Natural killer cell treated with Interleukin-12 subunit alpha and Interleukin-12 subunit beta and Interleukin-15 and Interleukin-18, amount 100 ng/mL, for 72 hours (primary cell): ENCODE data around the gene MRPS25. TPM values are rescaled to one million over a fixed set of nuclear protein-coding genes. Genes with fewer than 3 reads are reported as not detected.
A peak's percentile ranks its signal among the peaks of the same experiment; 100 is the strongest.

ENCODE experiments used
- ATAC-seq, 2 donors: fragments of 150-1000 bp; cut with Tn5 transposase in 1 of 2; sonication (Bioruptor Pico), chemical (Tn5 transposase) in 1 of 2; 2 replicates each; pipeline ENCODE4 v1.10.0; 2021
- DNase-seq: peaks from one replicate; pipeline ENCODE4 v3.0.0; 2022; ENCODE audit warnings: low spot score
- H3K27ac Mint-ChIP-seq, 2 donors: 1 replicate in 1 of 2; 2 replicates in 1 of 2; pipeline ENCODE4 v1.8.0; 2022; ENCODE audit warnings: mixed read lengths in 2 of 2, mild to moderate bottlenecking in 1 of 2, moderate library complexity in 1 of 2
- H3K27me3 Mint-ChIP-seq, 2 donors: 1 replicate in 1 of 2; 2 replicates in 1 of 2; pipeline ENCODE4 v1.8.0; 2022; ENCODE audit warnings: mixed read lengths in 2 of 2
- H3K36me3 Mint-ChIP-seq: one replicate; pipeline ENCODE4 v1.8.0; 2022; ENCODE audit warnings: mixed read lengths
- H3K4me1 Mint-ChIP-seq, 2 donors: 1 replicate in 1 of 2; 2 replicates in 1 of 2; pipeline ENCODE4 v1.8.0; 2022; ENCODE audit warnings: low read depth in 2 of 2, mixed read lengths in 2 of 2, mild to moderate bottlenecking in 1 of 2
- H3K4me3 Mint-ChIP-seq: one replicate; pipeline ENCODE4 v1.8.0; 2022; ENCODE audit warnings: mixed read lengths
- H3K9me3 Mint-ChIP-seq: 2 replicates; pipeline ENCODE4 v1.8.0; 2022; ENCODE audit warnings: mixed read lengths
- total RNA-seq, 2 donors: library from RNA; stranded (reverse); gene quantifications; one replicate each; pipeline ENCODE4 v1.2.3, GENCODE V29; 2022

MRPS25 gene
- total RNA-seq, 2 donors from 2014 or later, result 41.5 to 117 TPM

GRCh38 chr3:15049584-15049983 lies 15.5 kb downstream of the MRPS25 start:
- Mint-ChIP-seq H3K27me3 (no peaks in the 10 kb centered on the region), H3K36me3 (peaks cover 13% of the 10 kb centered on the region), H3K4me1 (peaks cover 5 to 14% of the 10 kb centered on the region in 2 donors), H3K27ac (no peak overlapping the region), H3K9me3 (no peaks in the 10 kb centered on the region), H3K4me3 (no peak overlapping the region)
- ATAC-seq, result no peak
- no peak for DNase-seq

- H3K27ac Mint-ChIP-seq, result peak overlapping the region; percentile 41 to 72
- no peaks in the 10 kb centered on the region for H3K27me3 Mint-ChIP-seq
- no peak overlapping the region for H3K4me3 Mint-ChIP-seq
- no peak for DNase-seq
- no peaks in the 10 kb centered on the region for H3K9me3 Mint-ChIP-seq
- ATAC-seq, result no peak
- H3K36me3 Mint-ChIP-seq, result peaks cover 21% of the 10 kb centered on the region
- peaks cover 0 to 7% of the 10 kb centered on the region in 2 donors for H3K4me1 Mint-ChIP-seq
These were observed 19.4 kb downstream of the MRPS25 start for GRCh38 chr3:15045667-15046066.

GRCh38 chr3:15044326-15044725 lies 20.8 kb downstream of the MRPS25 start:
- Mint-ChIP-seq H3K9me3 (no peaks in the 10 kb centered on the region), H3K4me1 (peaks cover 0 to 7% of the 10 kb centered on the region in 2 donors), H3K36me3 (peaks cover 21% of the 10 kb centered on the region), H3K27me3 (no peaks in the 10 kb centered on the region), H3K4me3 (no peak overlapping the region), H3K27ac (peak overlapping the region; percentile 18 to 72)
- DNase-seq (no peak), ATAC-seq (no peak)

- Mint-ChIP-seq H3K9me3 (no peaks in the 10 kb centered on the region), H3K36me3 (peaks cover 21% of the 10 kb centered on the region), H3K27me3 (no peaks in the 10 kb centered on the region), H3K4me3 (no peak overlapping the region), H3K27ac (no peak overlapping the region), H3K4me1 (peaks cover 0 to 7% of the 10 kb centered on the region in 2 donors)
- DNase-seq, result no peak
- no peak for ATAC-seq
These were observed 21.5 kb downstream of the MRPS25 start for GRCh38 chr3:15043408-15044171.

- Mint-ChIP-seq H3K27me3 (no peaks in the 10 kb centered on the region), H3K9me3 (no peaks in the 10 kb centered on the region), H3K36me3 (peaks cover 21% of the 10 kb centered on the region), H3K4me1 (peaks cover 0 to 7% of the 10 kb centered on the region in 2 donors), H3K4me3 (no peak overlapping the region), H3K27ac (peak overlapping the region in 1 of 2 donors; percentile 32)
- no peak for DNase-seq
- no peak for ATAC-seq
These were observed 22.2 kb downstream of the MRPS25 start for GRCh38 chr3:15042936-15043335.

- DNase-seq (no peak), ATAC-seq (no peak)
- Mint-ChIP-seq H3K4me3 (no peak overlapping the region), H3K36me3 (peaks cover 18% of the 10 kb centered on the region), H3K27me3 (no peaks in the 10 kb centered on the region), H3K27ac (peak overlapping the region in 1 of 2 donors; percentile 32), H3K4me1 (peaks cover 0 to 7% of the 10 kb centered on the region in 2 donors), H3K9me3 (no peaks in the 10 kb centered on the region)
These were observed 23.2 kb downstream of the MRPS25 start for GRCh38 chr3:15041950-15042349.

GRCh38 chr3:15040844-15041243 lies 24.3 kb downstream of the MRPS25 start:
- DNase-seq, result no peak
- no peak for ATAC-seq
- H3K4me3 Mint-ChIP-seq, result no peak overlapping the region
- H3K36me3 Mint-ChIP-seq, result peaks cover 11% of the 10 kb centered on the region
- H3K4me1 Mint-ChIP-seq, result peaks cover 0 to 7% of the 10 kb centered on the region in 2 donors
- H3K9me3 Mint-ChIP-seq, result no peaks in the 10 kb centered on the region
- H3K27me3 Mint-ChIP-seq, result no peaks in the 10 kb centered on the region
- H3K27ac Mint-ChIP-seq, result no peak overlapping the region

- H3K27me3 Mint-ChIP-seq, result no peaks in the 10 kb centered on the region
- H3K4me1 Mint-ChIP-seq, result peaks cover 0 to 3% of the 10 kb centered on the region in 2 donors
- H3K27ac Mint-ChIP-seq, result no peak overlapping the region
- H3K36me3 Mint-ChIP-seq, result peaks cover 8% of the 10 kb centered on the region
- no peak overlapping the region for H3K4me3 Mint-ChIP-seq
- H3K9me3 Mint-ChIP-seq, result no peaks in the 10 kb centered on the region
- DNase-seq (no peak), ATAC-seq (no peak)
These were observed 26.8 kb downstream of the MRPS25 start for GRCh38 chr3:15038306-15038705.

- Mint-ChIP-seq H3K36me3 (peaks cover 21% of the 10 kb centered on the region), H3K9me3 (no peaks in the 10 kb centered on the region), H3K27ac (no peak overlapping the region), H3K27me3 (no peaks in the 10 kb centered on the region), H3K4me3 (no peak overlapping the region), H3K4me1 (peaks cover 0 to 2% of the 10 kb centered on the region in 2 donors)
- no peak for ATAC-seq
- DNase-seq, result no peak
These were observed 32.0 kb downstream of the MRPS25 start for GRCh38 chr3:15033103-15033502.

GRCh38 chr3:15032650-15033049 lies 32.5 kb downstream of the MRPS25 start:
- Mint-ChIP-seq H3K36me3 (peaks cover 22% of the 10 kb centered on the region), H3K9me3 (no peaks in the 10 kb centered on the region), H3K27me3 (no peaks in the 10 kb centered on the region), H3K4me1 (peaks cover 0 to 2% of the 10 kb centered on the region in 2 donors), H3K27ac (no peak overlapping the region), H3K4me3 (no peak overlapping the region)
- no peak for DNase-seq
- ATAC-seq, result no peak

- H3K27me3 Mint-ChIP-seq, result no peaks in the 10 kb centered on the region
- H3K9me3 Mint-ChIP-seq, result no peaks in the 10 kb centered on the region
- peaks cover 36% of the 10 kb centered on the region for H3K36me3 Mint-ChIP-seq
- peaks cover 0 to 5% of the 10 kb centered on the region in 2 donors for H3K4me1 Mint-ChIP-seq
- H3K4me3 Mint-ChIP-seq, result no peak overlapping the region
- peak overlapping the region in 1 of 2 donors; percentile 1 for H3K27ac Mint-ChIP-seq
- ATAC-seq, result no peak
- DNase-seq, result no peak
These were observed 35.5 kb downstream of the MRPS25 start for GRCh38 chr3:15029625-15030024.

GRCh38 chr3:15023719-15024118 lies 41.4 kb downstream of the MRPS25 start:
- DNase-seq, result no peak
- H3K27me3 Mint-ChIP-seq, result no peaks in the 10 kb centered on the region
- no peak overlapping the region for H3K27ac Mint-ChIP-seq
- peaks cover 33% of the 10 kb centered on the region for H3K36me3 Mint-ChIP-seq
- no peak for ATAC-seq
- no peak overlapping the region for H3K4me3 Mint-ChIP-seq
- no peaks in the 10 kb centered on the region for H3K9me3 Mint-ChIP-seq
- H3K4me1 Mint-ChIP-seq, result peaks cover 0 to 3% of the 10 kb centered on the region in 2 donors

- no peaks in the 10 kb centered on the region for H3K9me3 Mint-ChIP-seq
- no peak overlapping the region for H3K4me3 Mint-ChIP-seq
- peaks cover 0 to 3% of the 10 kb centered on the region in 2 donors for H3K4me1 Mint-ChIP-seq
- peaks cover 28% of the 10 kb centered on the region for H3K36me3 Mint-ChIP-seq
- ATAC-seq (no peak), DNase-seq (no peak)
- no peak overlapping the region for H3K27ac Mint-ChIP-seq
- no peaks in the 10 kb centered on the region for H3K27me3 Mint-ChIP-seq
These were observed 41.9 kb downstream of the MRPS25 start for GRCh38 chr3:15023249-15023648.

GRCh38 chr3:15017191-15017590 lies 47.9 kb downstream of the MRPS25 start:
- DNase-seq (no peak), ATAC-seq (no peak)
- Mint-ChIP-seq H3K9me3 (no peaks in the 10 kb centered on the region), H3K4me1 (peaks cover 0 to 3% of the 10 kb centered on the region in 2 donors), H3K27ac (no peak overlapping the region), H3K27me3 (no peaks in the 10 kb centered on the region), H3K36me3 (peaks cover 22% of the 10 kb centered on the region), H3K4me3 (no peak overlapping the region)
